ENCODE results near the gene ARHGAP26. TPM values are rescaled to one million over a fixed set of nuclear protein-coding genes. Genes with fewer than 3 reads are reported as not detected.

Gene ARHGAP26
- total and polyA plus RNA-seq, 4 donors, result 1.8 to 16.7 (median 4.1) TPM

DNA sequence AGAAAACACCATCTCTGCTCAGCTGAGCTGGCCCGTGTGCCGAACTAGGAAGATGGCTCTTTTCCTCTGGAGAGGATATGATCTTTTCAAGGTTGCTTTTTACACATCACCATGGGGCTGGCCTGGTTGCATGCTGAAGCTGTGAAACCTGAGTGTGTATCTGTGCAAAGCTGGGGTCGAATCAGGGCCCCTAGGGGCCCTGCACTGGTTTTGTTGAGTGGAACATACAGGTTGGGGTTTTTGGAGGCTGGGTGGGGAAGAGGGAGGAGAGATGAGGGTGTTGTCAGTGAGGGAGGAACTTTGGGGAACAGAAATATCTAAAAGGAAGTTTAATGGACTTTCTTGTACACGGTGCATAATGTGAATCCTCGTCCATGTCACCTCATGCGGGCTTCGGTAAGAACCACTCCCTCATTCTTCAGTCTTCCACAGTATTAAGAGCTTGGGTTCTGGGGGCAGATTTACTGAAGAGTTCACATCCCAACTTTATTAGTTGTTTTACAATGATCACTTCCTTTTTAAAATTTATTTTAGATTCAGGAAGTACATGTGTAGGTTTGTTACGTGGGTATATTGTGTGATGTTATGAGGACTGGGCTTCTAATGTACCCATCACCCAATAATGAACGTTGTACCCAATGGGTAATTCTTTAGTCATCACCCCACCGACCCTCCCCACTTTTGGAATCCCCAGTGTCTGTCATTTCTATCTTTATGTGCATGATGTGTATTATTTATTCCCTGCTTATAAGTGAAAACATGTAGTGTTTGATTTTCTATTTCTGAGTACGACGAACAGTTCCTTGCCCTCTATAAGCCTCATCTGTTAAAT is 395.1 kb downstream of the ARHGAP26 start:
- no peak overlapping the region for H3K9ac ChIP-seq (ENCODE audit: low read depth in 1 of 2, low read length in 2 of 2)
- DNase-seq (ENCODE audit: low spot score), result no peak
- H3K4me3 ChIP-seq (ENCODE audit: low read depth in 1 of 3, low read length in 3 of 3), result no peak overlapping the region
- no peak overlapping the region for H3K27ac ChIP-seq (ENCODE audit: low read depth in 1 of 2, low read length in 2 of 2)
- H3K9me3 ChIP-seq (ENCODE audit: control insufficient read depth in 4 of 4, low read length in 3 of 4), result no peaks in the 10 kb centered on the region
- 92% methylated on average over 12 of the region's 12 CpGs for WGBS
- TF ChIP-seq, protein P1, sequence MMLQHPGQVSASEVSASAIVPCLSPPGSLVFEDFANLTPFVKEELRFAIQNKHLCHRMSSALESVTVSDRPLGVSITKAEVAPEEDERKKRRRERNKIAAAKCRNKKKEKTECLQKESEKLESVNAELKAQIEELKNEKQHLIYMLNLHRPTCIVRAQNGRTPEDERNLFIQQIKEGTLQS (IDR thresholded peaks at IDR 0.05), result no peak
- TF ChIP-seq EGR1 (IDR thresholded peaks at IDR 0.05; ENCODE audit: low read depth in 2 of 2), result no peak
- no peak for TF ChIP-seq RXRA (IDR thresholded peaks at IDR 0.05)
- no peak for TF ChIP-seq GABPA (IDR thresholded peaks at IDR 0.05 in 1 of 2, conservative IDR thresholded peaks at IDR 0.05 in 1 of 2)
- no peak for TF ChIP-seq HNF4A (conservative IDR thresholded peaks at IDR 0.05)
- no peaks in the 10 kb centered on the region for H3K36me3 ChIP-seq (ENCODE audit: control insufficient read depth in 4 of 4, insufficient read depth in 3 of 4, low read depth in 1 of 4, low read length in 3 of 4)
- H3K4me1 ChIP-seq (ENCODE audit: control insufficient read depth in 4 of 4, insufficient read depth in 4 of 4, low read length in 3 of 4), result peaks cover 0 to 24% (median 8%) of the 10 kb centered on the region in 4 donors
- no peaks in the 10 kb centered on the region for H3K27me3 ChIP-seq (ENCODE audit: control insufficient read depth in 4 of 4, insufficient read depth in 4 of 4, low read length in 3 of 4)

DNA sequence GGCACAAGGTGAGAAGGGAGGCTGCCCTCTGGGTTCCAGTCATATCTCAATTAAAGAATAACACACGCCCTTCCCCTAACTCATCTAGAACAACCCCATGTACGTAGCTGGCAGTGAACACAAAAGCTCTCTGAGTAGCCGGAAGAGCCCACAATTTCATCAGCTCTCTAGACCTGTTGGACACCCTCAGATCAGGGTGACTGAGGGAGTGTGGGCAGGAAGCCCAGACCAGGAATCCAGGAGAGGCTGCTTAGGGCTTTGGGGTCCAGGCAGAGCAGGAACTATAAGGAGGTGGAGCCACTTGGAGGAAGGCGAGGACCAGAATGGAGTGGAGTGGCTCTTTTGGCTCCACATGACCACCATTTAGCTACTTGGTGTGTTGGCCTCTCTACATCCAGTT is 395.9 kb downstream of the ARHGAP26 start:
- WGBS, result 90% methylated on average over 4 of the region's 4 CpGs
- Histone ChIP-seq H3K4me1 (ENCODE audit: control insufficient read depth in 4 of 4, insufficient read depth in 4 of 4, low read length in 3 of 4) (peaks cover 0 to 24% (median 8%) of the 10 kb centered on the region in 4 donors), H3K27ac (ENCODE audit: low read depth in 1 of 2, low read length in 2 of 2) (peak overlapping the region in 1 of 2 donors; percentile 49)

DNA sequence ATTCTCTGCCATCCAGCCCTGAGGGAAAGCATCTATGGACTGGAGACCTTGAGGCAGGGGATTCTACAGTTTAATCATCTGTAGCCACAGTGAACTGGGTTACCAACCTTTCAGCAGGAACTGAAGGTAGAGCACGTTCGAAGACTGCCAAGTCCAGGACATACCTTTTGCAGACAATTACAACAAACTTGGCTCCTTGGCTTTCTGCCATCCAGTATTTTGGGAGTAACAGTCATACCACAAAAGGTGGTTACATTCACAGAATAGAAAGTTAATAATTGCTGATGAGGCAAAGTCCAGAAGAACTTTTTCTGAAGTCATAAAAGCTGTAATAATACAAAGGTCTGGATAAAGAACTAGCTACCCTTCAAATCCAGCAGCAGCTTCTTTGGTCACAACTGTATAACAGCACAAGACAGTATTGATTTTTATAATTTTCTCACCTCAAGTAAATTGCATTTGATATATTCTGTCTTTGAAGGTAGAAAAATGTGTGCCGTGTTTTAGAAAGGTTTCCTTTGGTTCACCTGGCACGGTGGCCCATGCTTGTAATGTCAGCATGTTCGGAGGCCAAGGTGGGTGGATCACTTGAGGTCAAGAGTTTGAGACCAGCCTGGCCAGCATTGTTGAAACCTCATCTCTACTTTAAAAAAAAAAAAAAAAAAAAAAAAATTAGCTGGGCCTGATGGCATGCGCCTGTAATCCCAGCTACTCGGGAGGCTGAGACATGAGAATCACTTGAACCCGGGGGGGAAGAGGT is 396.7 kb downstream of the ARHGAP26 start:
- WGBS, result 51% methylated on average over 8 of the region's 8 CpGs
- Histone ChIP-seq H3K27ac (ENCODE audit: low read depth in 1 of 2, low read length in 2 of 2) (peak overlapping the region in 1 of 2 donors; percentile 49), H3K4me1 (ENCODE audit: control insufficient read depth in 4 of 4, insufficient read depth in 4 of 4, low read length in 3 of 4) (peaks cover 0 to 24% (median 8%) of the 10 kb centered on the region in 4 donors), H3K9me3 (ENCODE audit: control insufficient read depth in 4 of 4, low read length in 3 of 4) (no peaks in the 10 kb centered on the region), H3K27me3 (ENCODE audit: control insufficient read depth in 4 of 4, insufficient read depth in 4 of 4, low read length in 3 of 4) (no peaks in the 10 kb centered on the region), H3K9ac (ENCODE audit: low read depth in 1 of 2, low read length in 2 of 2) (no peak overlapping the region), H3K36me3 (ENCODE audit: control insufficient read depth in 4 of 4, insufficient read depth in 3 of 4, low read depth in 1 of 4, low read length in 3 of 4) (no peaks in the 10 kb centered on the region), H3K4me3 (ENCODE audit: low read depth in 1 of 3, low read length in 3 of 3) (no peak overlapping the region)
- no peak for DNase-seq (ENCODE audit: low spot score)
- TF ChIP-seq JUND (IDR thresholded peaks at IDR 0.05) (peak in 1 of 2 donors; percentile 24), GABPA (IDR thresholded peaks at IDR 0.05 in 1 of 2, conservative IDR thresholded peaks at IDR 0.05 in 1 of 2) (no peak), CTCF (IDR thresholded peaks at IDR 0.05; ENCODE audit: low read depth, low read length, missing input control) (no peak), HNF4A (conservative IDR thresholded peaks at IDR 0.05) (peak; percentile 66 to 86), SP1 (IDR thresholded peaks at IDR 0.05) (peak; percentile 79), RAD21 (IDR thresholded peaks at IDR 0.05) (peak in 1 of 2 donors; percentile 39), HNF4G (IDR thresholded peaks at IDR 0.05) (peak; percentile 67), RXRA (IDR thresholded peaks at IDR 0.05) (peak; percentile 31 to 43)
- TF ChIP-seq, protein P1 (IDR thresholded peaks at IDR 0.05), result peak; percentile 19

More for the DNA sequence above, 395.9 kb downstream of the ARHGAP26 start:
- no peak for DNase-seq (ENCODE audit: low spot score)
- TF ChIP-seq RAD21 (IDR thresholded peaks at IDR 0.05) (no peak), GABPA (IDR thresholded peaks at IDR 0.05 in 1 of 2, conservative IDR thresholded peaks at IDR 0.05 in 1 of 2) (no peak), NR2F2 (IDR thresholded peaks at IDR 0.05) (no peak)
- Histone ChIP-seq H3K4me3 (ENCODE audit: low read depth in 1 of 3, low read length in 3 of 3) (no peak overlapping the region), H3K36me3 (ENCODE audit: control insufficient read depth in 4 of 4, insufficient read depth in 3 of 4, low read depth in 1 of 4, low read length in 3 of 4) (no peaks in the 10 kb centered on the region), H3K9ac (ENCODE audit: low read depth in 1 of 2, low read length in 2 of 2) (no peak overlapping the region), H3K9me3 (ENCODE audit: control insufficient read depth in 4 of 4, low read length in 3 of 4) (no peaks in the 10 kb centered on the region), H3K27me3 (ENCODE audit: control insufficient read depth in 4 of 4, insufficient read depth in 4 of 4, low read length in 3 of 4) (no peaks in the 10 kb centered on the region)

Measured in liver (tissue), 9 donors.